Measurements from ENCODE around the gene CDX2.

DNA sequence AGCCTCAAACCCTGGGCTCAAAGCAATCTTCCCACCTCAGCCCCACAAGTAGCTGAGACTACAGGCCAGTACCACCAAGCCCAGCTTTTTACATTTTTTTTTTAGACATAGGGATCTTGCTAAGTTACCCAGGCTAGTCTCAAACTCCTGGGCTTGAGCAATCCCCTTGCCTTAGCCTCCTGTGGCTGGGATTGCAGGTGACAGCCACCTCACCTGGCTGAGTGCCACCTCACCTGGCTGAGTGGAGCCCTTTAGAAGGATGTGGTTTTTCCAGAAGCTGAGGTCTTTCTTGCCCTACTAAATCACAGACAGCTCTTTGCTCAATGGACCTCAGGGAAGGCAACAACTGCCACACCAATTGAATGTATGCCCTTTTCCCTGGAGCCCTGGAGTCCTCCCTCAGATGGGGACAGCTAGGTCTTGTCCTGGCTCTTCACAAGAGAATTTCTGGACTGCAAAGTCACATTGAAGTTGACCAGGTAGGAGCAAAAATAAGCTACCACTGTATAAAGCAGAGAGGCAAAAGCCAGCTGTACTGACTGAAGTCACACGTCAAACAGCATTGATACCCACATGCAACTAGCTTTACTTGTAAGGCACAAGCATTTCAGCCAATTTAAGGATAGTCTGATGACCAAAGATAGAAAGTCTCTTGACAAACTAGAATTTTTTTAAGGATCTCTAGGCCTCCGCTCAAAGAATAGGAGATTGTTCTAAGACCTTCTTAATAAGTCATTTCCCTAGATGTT, 35.4 kb downstream of the CDX2 start:
- TF ChIP-seq, protein P1, sequence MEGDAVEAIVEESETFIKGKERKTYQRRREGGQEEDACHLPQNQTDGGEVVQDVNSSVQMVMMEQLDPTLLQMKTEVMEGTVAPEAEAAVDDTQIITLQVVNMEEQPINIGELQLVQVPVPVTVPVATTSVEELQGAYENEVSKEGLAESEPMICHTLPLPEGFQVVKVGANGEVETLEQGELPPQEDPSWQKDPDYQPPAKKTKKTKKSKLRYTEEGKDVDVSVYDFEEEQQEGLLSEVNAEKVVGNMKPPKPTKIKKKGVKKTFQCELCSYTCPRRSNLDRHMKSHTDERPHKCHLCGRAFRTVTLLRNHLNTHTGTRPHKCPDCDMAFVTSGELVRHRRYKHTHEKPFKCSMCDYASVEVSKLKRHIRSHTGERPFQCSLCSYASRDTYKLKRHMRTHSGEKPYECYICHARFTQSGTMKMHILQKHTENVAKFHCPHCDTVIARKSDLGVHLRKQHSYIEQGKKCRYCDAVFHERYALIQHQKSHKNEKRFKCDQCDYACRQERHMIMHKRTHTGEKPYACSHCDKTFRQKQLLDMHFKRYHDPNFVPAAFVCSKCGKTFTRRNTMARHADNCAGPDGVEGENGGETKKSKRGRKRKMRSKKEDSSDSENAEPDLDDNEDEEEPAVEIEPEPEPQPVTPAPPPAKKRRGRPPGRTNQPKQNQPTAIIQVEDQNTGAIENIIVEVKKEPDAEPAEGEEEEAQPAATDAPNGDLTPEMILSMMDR (IDR thresholded peaks at IDR 0.05): no peak
- no peak for TF ChIP-seq POLR2A (IDR thresholded peaks at IDR 0.05)

All from lower leg skin (tissue), 3 donors.